Left lung (tissue), 10 donors: ENCODE measurements around the gene DBNL. TPM values are rescaled to one million over a fixed set of nuclear protein-coding genes. Genes with fewer than 3 reads are reported as not detected.
"Not testable (repeated sequence)": the region's sequence is repeated elsewhere in the genome, so short reads cannot be mapped to it uniquely, and the experiment has no call there.

Experiments
- ATAC-seq: fragments of 200-7000 bp; cut with Tn5 transposase; one replicate; pipeline ENCODE4 v1.9.1; 2020; ENCODE audit warnings: moderate library complexity
- DNase-seq, 4 donors: peaks; one replicate each; pipeline ENCODE4 v3.0.0-alpha.2; 2013 to 2020
- H3K27ac ChIP-seq, 2 donors: fragments of 200-600 bp; sonication (generic) in 1 of 2; one replicate each; pipeline versions ENCODE4 v1.5.0 to v1.8.0; 2020 to 2021
- H3K27me3 ChIP-seq, 2 donors: fragments of 200-600 bp; sonication (generic) in 1 of 2; one replicate each; pipeline versions ENCODE4 v1.5.0 to v1.8.0; 2020 to 2021
- H3K36me3 ChIP-seq, 2 donors: fragments of 200-600 bp; sonication (generic) in 1 of 2; one replicate each; pipeline versions ENCODE4 v1.5.0 to v1.8.0; 2020 to 2021
- H3K4me1 ChIP-seq, 2 donors: fragments of 200-600 bp; one replicate each; pipeline ENCODE4 v1.8.0; 2021
- H3K4me3 ChIP-seq, 2 donors: fragments of 200-600 bp; sonication (generic) in 1 of 2; one replicate each; pipeline versions ENCODE4 v1.5.0 to v1.8.0; 2020 to 2021; ENCODE audit warnings: mild to moderate bottlenecking in 1 of 2
- H3K9me3 ChIP-seq, 2 donors: fragments of 200-600 bp; sonication (generic) in 1 of 2; one replicate each; pipeline versions ENCODE4 v1.5.0 to v1.8.0; 2020 to 2021
- intact Hi-C, 2 donors: fragments of 100-400 bp; cut with DNase I; formaldehyde crosslinking; loops; one replicate each; pipeline versions ENCODE4 v1.11.2 to v1.14.2; 2022
- polyA plus RNA-seq, 6 donors: library from polyadenylated mRNA; unstranded; fragments of 120-200 nt; gene quantifications; one replicate each; pipeline ENCODE4 v1.2.1, GENCODE V29; 2013; ENCODE audit not compliant: insufficient read length in 6 of 6
- total RNA-seq, 2 donors: library from RNA; stranded (reverse); fragmentation: NEBNext Ultra II Directional; extraction: Animal tissue kit (Norgen Biotek cat#: 25700); gene quantifications; one replicate each; pipeline ENCODE4 v1.2.1, GENCODE V29; 2021
- donor health status: DM: no; HTN: yes; CAD: no.
- donor health status: DM: no; HTN: no; CAD: no.

Gene DBNL
- total and polyA plus RNA-seq, 8 donors: 57.2 to 119 (median 69.5) TPM

DNA sequence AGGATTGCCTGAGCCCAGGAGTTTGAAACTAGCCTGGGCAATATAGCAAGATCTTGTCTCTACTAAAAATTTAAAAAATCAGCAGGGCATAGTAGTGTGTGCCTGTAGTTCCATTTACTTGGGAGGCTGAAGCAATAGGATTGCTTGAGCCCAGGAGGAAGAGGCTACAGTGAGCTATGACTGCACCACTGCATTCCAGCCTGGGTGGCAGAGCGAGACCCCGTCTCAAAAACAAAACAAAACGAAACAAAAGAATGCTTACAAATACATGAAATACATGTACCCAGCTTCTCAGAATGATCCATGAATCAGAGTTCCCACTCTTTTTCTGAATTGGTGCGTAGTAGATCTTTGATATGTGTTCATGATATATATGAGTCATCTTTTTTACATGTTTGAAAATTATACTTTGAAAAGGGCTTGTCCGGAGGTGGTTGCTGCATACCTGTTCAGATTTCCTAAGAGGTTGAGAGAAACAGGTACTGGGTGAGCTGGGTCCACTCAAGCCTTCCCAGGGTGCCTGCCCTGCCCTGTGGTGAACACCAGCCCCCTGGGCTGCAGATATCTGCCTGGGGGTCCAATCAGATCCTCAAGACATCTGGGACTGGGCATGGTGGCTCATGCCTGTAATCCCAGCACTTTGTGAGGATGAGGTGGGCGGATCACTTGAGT, 21.6 kb upstream of the DBNL start:
- intact Hi-C loops, DNase-seq, ATAC-seq, H3K27ac ChIP-seq, H3K4me3 ChIP-seq, H3K9me3 ChIP-seq, H3K27me3 ChIP-seq, H3K36me3 ChIP-seq: not testable (repeated sequence)
- H3K4me1 ChIP-seq: peaks cover 0 to 16% of the 10 kb centered on the region in 2 donors

DNA sequence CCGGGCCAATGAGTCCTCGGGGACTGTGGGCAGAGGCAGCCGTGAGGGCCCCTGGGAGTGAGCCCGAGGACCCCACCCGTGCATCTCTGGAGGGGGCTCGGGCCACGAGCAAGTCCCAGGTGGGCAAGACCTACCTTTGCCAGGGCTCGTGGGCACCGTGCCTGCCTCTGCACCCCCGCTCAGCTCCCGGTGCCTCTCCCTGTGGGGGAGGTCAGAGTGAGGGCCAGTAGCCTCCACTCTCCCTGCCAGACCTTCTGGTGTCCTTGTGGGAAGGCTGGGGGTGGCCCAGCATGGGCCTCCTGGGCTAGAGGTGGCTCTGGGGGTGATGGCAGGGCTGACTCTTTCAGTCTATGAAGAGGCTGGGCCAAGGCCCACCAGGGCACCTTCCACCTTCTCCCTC, 15.1 kb upstream of the DBNL start:
- intact Hi-C loops, H3K36me3 ChIP-seq, DNase-seq, ATAC-seq, H3K4me1 ChIP-seq, H3K27me3 ChIP-seq, H3K9me3 ChIP-seq, H3K27ac ChIP-seq, H3K4me3 ChIP-seq: not testable (repeated sequence)

DNA sequence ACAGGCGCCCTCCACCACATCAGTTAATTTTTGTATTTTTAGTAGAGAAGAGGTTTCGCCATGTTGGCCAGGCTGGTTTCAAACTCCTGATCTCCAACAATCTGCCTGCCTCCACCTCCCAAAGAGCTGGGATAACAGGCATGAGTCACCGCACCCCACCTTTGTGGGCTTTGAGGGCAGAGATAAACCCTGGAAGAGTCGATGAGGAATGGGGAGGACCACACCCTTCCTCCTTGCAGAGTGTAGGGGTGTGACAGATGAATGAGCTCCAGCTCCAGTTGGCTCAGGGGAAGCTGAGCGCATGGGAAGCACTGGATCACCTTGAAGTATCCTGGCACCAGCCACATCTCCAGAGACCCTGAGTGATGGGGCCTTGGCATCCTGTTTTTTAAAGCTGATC, 14.5 kb upstream of the DBNL start:
- DNase-seq, H3K27ac ChIP-seq, H3K4me1 ChIP-seq, H3K36me3 ChIP-seq, ATAC-seq, H3K9me3 ChIP-seq, intact Hi-C loops, H3K4me3 ChIP-seq, H3K27me3 ChIP-seq: not testable (repeated sequence)

DNA sequence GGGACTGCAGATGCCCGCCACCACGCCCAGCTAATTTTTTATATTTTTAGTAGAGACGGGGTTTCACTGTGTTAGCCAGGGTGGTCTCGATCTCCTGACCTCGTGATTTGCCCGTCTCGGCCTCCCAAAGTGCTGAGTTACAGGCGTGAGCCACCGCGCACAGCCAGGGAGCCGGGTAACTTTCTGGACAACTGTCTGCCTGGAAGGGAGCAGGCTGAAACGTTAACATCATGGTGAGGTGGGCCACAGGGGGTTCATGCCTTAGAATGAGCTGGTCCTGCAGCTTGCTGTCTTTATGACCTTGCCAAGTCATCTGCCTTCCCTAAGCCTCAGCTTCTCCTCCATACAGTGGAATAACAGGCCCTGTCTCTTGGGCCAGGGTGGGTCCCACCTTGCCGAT, 13.2 kb upstream of the DBNL start:
- H3K4me1 ChIP-seq, H3K27ac ChIP-seq, H3K36me3 ChIP-seq, H3K9me3 ChIP-seq, DNase-seq, ATAC-seq, H3K27me3 ChIP-seq, intact Hi-C loops, H3K4me3 ChIP-seq: not testable (repeated sequence)

DNA sequence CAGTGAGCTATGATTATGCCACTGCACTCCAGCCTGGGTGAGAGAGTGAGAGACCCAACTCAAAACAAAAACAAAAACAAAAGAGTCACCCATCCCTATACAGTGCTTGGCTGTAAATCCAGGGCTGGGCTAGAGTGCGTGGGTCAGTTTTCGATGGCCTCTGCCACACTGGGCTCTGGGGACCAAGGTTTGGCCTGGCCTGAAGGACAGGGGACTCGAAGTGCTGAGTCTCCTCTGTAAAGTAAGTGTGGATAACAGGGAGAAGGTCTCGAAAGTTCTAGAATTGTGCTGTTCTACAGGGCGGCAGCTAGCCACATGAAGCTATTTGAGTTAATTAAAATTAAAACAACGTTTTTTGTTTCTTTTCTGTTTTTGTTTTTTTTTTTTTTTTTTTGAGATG, 12.5 kb upstream of the DBNL start:
- ATAC-seq, H3K27me3 ChIP-seq, H3K9me3 ChIP-seq, DNase-seq, H3K36me3 ChIP-seq, intact Hi-C loops, H3K4me1 ChIP-seq, H3K4me3 ChIP-seq, H3K27ac ChIP-seq: not testable (repeated sequence)

DNA sequence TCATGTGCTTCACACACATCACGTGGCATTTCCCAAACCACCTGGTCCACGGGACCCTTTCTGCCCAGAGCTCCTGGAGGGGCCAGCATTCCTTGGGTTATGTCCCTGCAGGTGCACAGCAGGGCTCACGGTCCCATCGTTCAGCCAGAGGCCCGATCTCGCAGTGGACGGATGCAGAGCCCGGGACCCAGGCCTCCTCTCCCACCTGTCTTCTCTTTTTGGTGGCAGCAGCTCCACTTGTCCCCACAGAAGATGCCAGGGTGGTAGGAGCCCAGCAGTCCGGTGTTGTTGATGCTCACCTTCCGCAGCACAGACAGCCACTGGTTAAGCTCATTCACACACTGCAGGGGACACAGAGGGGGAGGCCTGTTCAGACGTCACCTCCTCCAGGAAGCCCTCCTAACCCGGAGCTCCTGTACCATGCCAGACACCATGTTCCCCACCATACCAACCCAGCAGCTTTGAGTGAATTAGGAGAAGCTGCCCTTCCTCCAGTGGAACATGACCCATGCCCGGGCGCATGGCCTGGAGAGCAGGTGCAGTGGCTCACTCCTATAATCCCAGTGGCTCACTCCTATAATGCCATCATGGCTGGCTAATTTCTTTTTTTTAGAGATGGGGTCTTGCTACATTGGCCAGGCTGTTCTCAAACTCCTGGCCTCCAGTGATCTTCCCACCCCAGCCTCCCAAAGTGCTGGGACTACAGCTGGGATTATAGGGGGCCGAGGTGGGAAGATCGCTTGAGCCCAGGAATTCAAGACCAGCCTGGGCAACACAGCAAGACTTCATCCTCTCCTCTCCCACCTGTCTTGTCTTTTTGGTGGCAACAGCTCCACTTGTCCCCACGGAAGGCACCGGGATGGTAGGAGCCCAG, 10.3 kb upstream of the DBNL start:
- not testable (repeated sequence) for ATAC-seq, H3K4me1 ChIP-seq

DNA sequence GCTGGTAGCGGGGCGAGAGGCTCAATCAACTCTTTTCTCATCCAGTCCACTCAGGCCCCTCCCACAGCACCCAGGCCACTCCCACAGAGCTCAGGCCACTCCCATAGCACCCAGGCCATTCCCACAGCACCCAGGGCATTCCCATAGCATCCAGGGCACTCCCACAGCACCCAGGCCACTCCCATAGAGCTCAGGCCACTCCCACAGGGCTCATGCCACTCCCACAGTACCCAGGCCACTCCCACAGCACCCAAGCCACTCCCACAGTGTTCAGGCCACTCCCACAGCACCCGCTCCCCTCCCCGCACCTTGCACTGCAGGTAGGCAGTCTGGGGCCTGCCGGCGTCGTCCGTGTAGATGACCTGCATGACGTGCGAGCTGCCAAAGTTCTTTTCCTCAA, 8.1 kb upstream of the DBNL start:
- H3K4me1 ChIP-seq, intact Hi-C loops, H3K27me3 ChIP-seq, H3K9me3 ChIP-seq, H3K27ac ChIP-seq, DNase-seq, H3K4me3 ChIP-seq, H3K36me3 ChIP-seq: not testable (repeated sequence)
- peak; percentile 7 for ATAC-seq

More for the DNA sequence above, 10.3 kb upstream of the DBNL start:
- H3K36me3 ChIP-seq, H3K4me3 ChIP-seq, H3K27me3 ChIP-seq, DNase-seq, intact Hi-C loops, H3K9me3 ChIP-seq, H3K27ac ChIP-seq: not testable (repeated sequence)

DNA sequence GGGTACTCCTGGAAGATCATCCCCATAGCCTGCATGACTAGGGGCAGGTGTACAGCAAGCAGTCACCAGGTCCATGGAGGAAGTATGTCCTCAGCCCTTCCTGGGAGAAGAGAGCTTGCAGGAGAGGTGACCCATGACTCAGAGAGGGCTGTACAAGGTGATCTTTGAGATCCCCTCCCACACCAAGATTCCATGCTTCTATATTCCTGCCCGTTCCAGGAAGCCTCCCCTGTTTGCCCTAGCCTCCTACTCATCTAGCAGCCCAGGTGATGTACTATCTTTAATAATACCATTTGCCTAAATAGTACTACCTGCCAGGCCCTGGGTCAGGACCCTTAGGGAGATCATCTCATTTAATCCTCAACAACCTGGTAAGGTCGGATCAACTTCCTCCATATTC, 6.6 kb upstream of the DBNL start:
- H3K27ac ChIP-seq, DNase-seq, intact Hi-C loops, H3K4me3 ChIP-seq, H3K9me3 ChIP-seq, H3K27me3 ChIP-seq, H3K4me1 ChIP-seq, ATAC-seq, H3K36me3 ChIP-seq: not testable (repeated sequence)

DNA sequence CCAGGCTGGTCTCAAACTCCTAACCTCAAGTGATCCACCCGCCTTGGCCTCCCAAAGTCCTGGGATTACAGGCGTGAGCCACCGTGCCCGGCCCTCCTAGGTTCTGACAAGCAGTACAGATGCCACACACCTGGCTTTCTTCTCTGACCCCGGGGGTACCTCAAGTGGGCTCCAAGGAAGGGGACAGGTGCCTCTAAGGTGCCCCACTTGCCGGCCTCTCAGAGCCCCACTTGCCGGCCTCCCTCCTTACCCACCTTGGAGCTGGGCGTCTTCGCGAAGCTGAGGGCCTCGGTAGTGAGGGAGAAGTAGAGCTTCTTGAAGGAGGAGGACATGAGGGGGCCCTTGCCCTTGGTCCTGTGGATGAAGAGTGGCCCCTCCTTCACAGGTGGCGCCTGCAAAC, 5.9 kb upstream of the DBNL start:
- ATAC-seq, H3K27ac ChIP-seq, intact Hi-C loops, DNase-seq, H3K9me3 ChIP-seq, H3K36me3 ChIP-seq, H3K4me3 ChIP-seq, H3K27me3 ChIP-seq: not testable (repeated sequence)
- H3K4me1 ChIP-seq: peaks cover 0 to 11% of the 10 kb centered on the region in 2 donors

DNA sequence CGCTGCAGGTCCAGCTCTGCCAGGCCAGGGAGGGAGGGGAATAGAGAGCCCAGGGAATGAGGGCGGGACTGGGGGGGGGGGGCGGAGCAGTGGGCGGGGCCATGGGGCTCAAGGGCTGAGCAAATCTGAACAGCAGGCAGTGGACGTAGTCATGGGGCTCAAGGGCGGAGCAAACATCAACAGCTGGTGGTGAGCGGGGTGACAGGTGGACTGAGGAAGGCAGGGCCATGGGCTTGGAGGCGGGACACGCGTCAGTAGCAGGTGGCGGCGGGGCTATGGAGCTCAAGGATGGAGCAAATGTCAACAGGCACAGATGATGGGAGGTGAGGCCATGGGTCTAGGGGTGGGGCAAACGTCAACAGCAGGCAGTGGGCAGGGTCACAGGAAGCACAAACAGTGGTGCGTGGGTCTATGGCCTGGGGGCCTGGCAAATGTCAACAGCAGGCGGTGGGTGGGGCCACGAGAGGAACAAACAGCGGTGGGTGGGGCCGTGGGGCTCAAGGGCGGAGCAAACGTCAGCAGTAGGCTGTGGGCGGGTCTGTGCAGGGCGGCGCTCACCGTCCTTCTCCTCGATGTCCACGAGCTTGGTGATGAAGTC, 5.4 kb upstream of the DBNL start:
- intact Hi-C loops, H3K36me3 ChIP-seq, H3K27me3 ChIP-seq, H3K9me3 ChIP-seq: not testable (repeated sequence)
- Histone ChIP-seq H3K27ac (peak overlapping the region in 1 of 2 donors; percentile 70), H3K4me3 (peak overlapping the region in 1 of 2 donors; percentile 32), H3K4me1 (peaks cover 5 to 17% of the 10 kb centered on the region in 2 donors)
- ATAC-seq (peak; percentile 89), DNase-seq (peak; percentile 51 to 97 (median 86))

DNA sequence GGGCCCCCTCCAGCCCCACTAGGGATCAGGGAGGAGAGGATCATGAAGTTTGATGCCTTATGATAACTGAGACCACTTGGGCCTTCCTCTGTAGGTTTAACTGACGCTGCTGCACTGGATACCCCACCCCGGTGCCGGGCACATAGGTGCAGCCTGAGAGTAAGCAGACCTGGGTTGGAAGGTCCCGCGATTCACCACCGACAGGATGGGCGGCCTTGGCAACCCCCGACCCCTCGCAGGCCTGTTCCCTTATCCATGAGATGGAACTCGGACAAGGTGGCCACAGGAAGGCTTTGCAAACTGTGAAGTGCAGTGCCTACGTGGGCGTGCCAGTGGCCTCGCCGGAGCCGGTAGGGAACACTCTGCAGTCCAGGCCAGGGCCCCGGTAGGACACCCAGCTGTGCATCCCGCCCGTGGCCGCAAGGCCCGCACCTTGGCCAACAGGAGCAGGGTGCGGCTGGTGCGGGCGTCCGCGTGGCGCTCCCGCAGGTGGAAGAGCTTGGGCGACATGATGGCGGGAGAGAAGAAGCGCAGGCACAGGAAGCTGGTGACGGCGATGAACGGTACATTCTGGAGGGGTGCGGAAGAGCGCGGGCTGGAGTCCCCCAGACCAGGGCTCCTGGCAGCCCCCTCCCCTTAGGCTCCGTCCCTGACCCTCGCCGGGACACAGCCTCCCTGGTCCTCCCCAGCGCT, 4.6 kb upstream of the DBNL start:
- peak; percentile 1 for ATAC-seq
- intact Hi-C loops: not testable (repeated sequence)

DNA sequence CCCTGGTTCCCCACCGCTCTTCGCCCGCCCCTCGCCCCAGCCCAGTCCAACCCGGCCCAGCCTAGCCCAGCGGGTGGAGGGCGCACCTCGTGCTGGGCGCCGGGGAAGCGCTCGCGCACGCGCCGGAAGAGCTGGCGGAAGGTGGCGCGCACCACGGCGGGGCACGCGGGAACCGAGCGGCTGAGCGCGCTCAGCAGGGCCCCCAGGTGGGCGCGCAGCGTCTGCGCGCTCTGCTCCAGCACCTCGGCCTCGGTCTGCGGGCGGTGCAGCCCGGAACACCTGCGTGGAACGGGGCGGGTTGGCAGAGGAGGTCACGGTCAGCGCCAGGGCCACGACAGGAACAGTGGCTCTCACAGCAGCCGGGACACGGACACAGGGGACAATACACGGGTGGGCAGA, 4.0 kb upstream of the DBNL start:
- H3K27ac ChIP-seq: peak overlapping the region in 1 of 2 donors; percentile 8
- H3K4me3 ChIP-seq: peak overlapping the region; percentile 22 to 41
- peaks cover 7 to 22% of the 10 kb centered on the region in 2 donors for H3K4me1 ChIP-seq
- DNase-seq (peak in 1 of 4 donors; percentile 84), ATAC-seq (peak; percentile 31)
- H3K9me3 ChIP-seq, H3K27me3 ChIP-seq, H3K36me3 ChIP-seq, intact Hi-C loops: not testable (repeated sequence)

More for the DNA sequence above, 4.6 kb upstream of the DBNL start:
- H3K27ac ChIP-seq: peak overlapping the region in 1 of 2 donors; percentile 8
- not testable (repeated sequence) for H3K9me3 ChIP-seq, H3K36me3 ChIP-seq, DNase-seq, H3K27me3 ChIP-seq
- peak overlapping the region; percentile 22 to 41 for H3K4me3 ChIP-seq
- H3K4me1 ChIP-seq: peaks cover 5 to 18% of the 10 kb centered on the region in 2 donors
